ENCODE results near the gene VPS13A.

VPS13A gene

DNA sequence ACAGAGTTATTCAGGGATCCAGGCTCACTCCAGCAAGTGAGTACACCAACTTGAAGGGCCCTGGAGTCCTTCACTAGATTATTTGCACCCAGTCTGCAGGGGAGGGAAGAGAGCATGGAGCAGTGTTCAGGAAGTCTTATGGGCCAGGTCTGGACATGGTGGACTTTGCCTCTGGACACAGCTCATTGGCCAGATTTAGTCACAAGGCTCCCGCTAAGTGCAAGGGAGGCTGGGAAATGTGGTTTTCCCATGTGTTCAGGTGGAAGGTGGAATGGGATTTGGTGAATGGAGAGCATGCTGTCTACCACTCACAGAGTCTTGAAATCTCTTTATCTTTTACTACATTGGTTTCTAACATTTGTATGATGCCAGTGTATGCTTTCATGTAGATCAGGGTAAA, 270.3 kb downstream of the VPS13A start:
- no peak overlapping the region for H3K9ac ChIP-seq (ENCODE audit: low read length)
- H3K4me2 ChIP-seq (ENCODE audit: low read length): no peak overlapping the region
- TF ChIP-seq EZH2 (IDR thresholded peaks at IDR 0.05; ENCODE audit: borderline replicate concordance, low read length): no peak
- TF ChIP-seq, protein P1, sequence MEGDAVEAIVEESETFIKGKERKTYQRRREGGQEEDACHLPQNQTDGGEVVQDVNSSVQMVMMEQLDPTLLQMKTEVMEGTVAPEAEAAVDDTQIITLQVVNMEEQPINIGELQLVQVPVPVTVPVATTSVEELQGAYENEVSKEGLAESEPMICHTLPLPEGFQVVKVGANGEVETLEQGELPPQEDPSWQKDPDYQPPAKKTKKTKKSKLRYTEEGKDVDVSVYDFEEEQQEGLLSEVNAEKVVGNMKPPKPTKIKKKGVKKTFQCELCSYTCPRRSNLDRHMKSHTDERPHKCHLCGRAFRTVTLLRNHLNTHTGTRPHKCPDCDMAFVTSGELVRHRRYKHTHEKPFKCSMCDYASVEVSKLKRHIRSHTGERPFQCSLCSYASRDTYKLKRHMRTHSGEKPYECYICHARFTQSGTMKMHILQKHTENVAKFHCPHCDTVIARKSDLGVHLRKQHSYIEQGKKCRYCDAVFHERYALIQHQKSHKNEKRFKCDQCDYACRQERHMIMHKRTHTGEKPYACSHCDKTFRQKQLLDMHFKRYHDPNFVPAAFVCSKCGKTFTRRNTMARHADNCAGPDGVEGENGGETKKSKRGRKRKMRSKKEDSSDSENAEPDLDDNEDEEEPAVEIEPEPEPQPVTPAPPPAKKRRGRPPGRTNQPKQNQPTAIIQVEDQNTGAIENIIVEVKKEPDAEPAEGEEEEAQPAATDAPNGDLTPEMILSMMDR (IDR thresholded peaks at IDR 0.05; ENCODE audit: low read length): no peak
- H2AFZ ChIP-seq (ENCODE audit: low read length): no peak overlapping the region
- no peaks in the 10 kb centered on the region; the same call in 1 of the 2 replicates for H3K27me3 ChIP-seq (ENCODE audit: insufficient read depth, low read length)
- no peak overlapping the region for H3K27ac ChIP-seq (ENCODE audit: low read depth, low read length, poor library complexity, severe bottlenecking)
- H3K4me1 ChIP-seq (ENCODE audit: insufficient read depth, low read length, severe bottlenecking): no peaks in the 10 kb centered on the region
- H4K20me1 ChIP-seq (ENCODE audit: insufficient read depth, low read length): no peaks in the 10 kb centered on the region
- no peaks in the 10 kb centered on the region for H3K36me3 ChIP-seq (ENCODE audit: insufficient read depth, low read length)
- H3F3A ChIP-seq (ENCODE audit: insufficient read depth, low read length): no peaks in the 10 kb centered on the region
- H3K4me3 ChIP-seq (ENCODE audit: low read depth, low read length, poor library complexity, severe bottlenecking): no peak overlapping the region
- no peaks in the 10 kb centered on the region for H3K79me2 ChIP-seq (ENCODE audit: insufficient read depth, low read length)
- no peaks in the 10 kb centered on the region for H3K9me2 ChIP-seq (ENCODE audit: low read depth, low read length)
- H3K9me3 ChIP-seq (ENCODE audit: low read length): no peaks in the 10 kb centered on the region

DNA sequence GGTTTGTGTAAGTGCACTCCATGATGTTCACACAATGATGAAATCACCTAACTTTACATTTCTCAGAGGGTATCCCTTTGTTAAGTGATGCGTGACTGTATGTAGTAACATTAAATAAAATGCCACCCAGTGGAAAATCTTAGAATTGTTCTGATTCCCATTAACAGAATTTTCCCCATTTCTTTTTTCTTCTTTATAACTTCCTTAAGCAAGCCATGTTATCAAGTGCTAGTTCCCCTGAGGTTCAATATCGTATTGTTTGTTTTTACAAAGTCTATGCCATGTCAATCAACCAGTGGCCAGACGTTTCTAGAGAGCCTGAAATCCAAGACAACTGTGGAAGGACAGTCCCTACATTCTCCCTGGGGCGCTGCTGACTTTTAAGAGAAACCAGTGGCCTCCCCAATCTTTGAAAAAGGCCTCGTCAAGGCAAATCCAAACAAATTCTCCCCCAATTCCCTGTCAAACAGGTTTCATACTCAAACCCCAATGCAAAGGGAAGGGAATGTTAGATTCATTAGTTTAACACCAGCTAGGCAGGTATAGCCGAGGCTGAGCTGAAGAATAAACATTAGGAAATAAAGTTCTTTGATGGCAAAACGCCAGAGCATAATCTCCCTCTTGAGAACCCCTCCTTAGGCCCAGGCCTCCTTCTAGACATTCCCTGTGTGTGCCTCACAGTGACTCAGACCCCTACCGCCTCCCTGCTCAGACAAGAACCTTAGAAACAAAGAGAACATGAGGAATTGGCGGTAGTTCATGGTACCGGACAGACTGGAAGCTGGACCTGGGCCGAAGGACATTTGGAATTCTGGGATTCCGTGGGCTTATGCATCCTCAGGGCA, 272.1 kb downstream of the VPS13A start:
- TF ChIP-seq, protein P1 (IDR thresholded peaks at IDR 0.05; ENCODE audit: low read length): peak; percentile 16; the same call in 1 of the 2 replicates
- TF ChIP-seq EZH2 (IDR thresholded peaks at IDR 0.05; ENCODE audit: borderline replicate concordance, low read length): no peak
- Histone ChIP-seq H3K4me3 (ENCODE audit: low read depth, low read length, poor library complexity, severe bottlenecking) (no peak overlapping the region), H4K20me1 (ENCODE audit: insufficient read depth, low read length) (no peaks in the 10 kb centered on the region), H3K4me1 (ENCODE audit: insufficient read depth, low read length, severe bottlenecking) (no peaks in the 10 kb centered on the region), H3K9me3 (ENCODE audit: low read length) (no peaks in the 10 kb centered on the region), H3K27me3 (ENCODE audit: insufficient read depth, low read length) (no peaks in the 10 kb centered on the region; the same call in 1 of the 2 replicates), H3K79me2 (ENCODE audit: insufficient read depth, low read length) (no peaks in the 10 kb centered on the region), H2AFZ (ENCODE audit: low read length) (no peak overlapping the region), H3K4me2 (ENCODE audit: low read length) (no peak overlapping the region), H3F3A (ENCODE audit: insufficient read depth, low read length) (no peaks in the 10 kb centered on the region), H3K9ac (ENCODE audit: low read length) (no peak overlapping the region), H3K36me3 (ENCODE audit: insufficient read depth, low read length) (no peaks in the 10 kb centered on the region), H3K27ac (ENCODE audit: low read depth, low read length, poor library complexity, severe bottlenecking) (no peak overlapping the region), H3K9me2 (ENCODE audit: low read depth, low read length) (no peaks in the 10 kb centered on the region)

DNA sequence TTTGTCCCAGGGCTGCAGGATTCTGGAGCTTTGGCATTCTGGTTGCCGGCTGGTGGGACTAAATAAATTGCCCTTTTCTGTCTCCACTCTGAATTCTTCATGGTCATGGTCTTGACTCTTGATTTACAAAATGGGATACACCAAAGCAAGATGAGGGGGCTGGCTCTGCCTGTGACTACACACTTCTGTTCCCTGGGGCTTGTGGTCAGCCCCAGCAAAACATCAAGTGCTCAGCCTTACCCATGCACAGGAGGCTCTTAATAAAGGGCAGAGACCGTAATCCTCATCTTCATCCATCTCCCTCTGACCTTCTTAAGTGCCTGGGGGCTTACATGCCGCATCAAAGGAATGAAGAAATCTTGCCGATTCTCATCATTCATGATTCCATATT, 272.7 kb downstream of the VPS13A start:
- Histone ChIP-seq H3K9me2 (ENCODE audit: low read depth, low read length) (no peaks in the 10 kb centered on the region), H3K27ac (ENCODE audit: low read depth, low read length, poor library complexity, severe bottlenecking) (no peak overlapping the region), H3K9me3 (ENCODE audit: low read length) (no peaks in the 10 kb centered on the region), H2AFZ (ENCODE audit: low read length) (no peak overlapping the region), H3K4me1 (ENCODE audit: insufficient read depth, low read length, severe bottlenecking) (no peaks in the 10 kb centered on the region), H3K4me2 (ENCODE audit: low read length) (no peak overlapping the region), H3F3A (ENCODE audit: insufficient read depth, low read length) (no peaks in the 10 kb centered on the region), H3K27me3 (ENCODE audit: insufficient read depth, low read length) (peaks cover 3% of the 10 kb centered on the region; the same call in 1 of the 2 replicates), H3K79me2 (ENCODE audit: insufficient read depth, low read length) (no peaks in the 10 kb centered on the region), H4K20me1 (ENCODE audit: insufficient read depth, low read length) (no peaks in the 10 kb centered on the region), H3K9ac (ENCODE audit: low read length) (no peak overlapping the region), H3K36me3 (ENCODE audit: insufficient read depth, low read length) (no peaks in the 10 kb centered on the region), H3K4me3 (ENCODE audit: low read depth, low read length, poor library complexity, severe bottlenecking) (no peak overlapping the region)
- TF ChIP-seq, protein P1 (IDR thresholded peaks at IDR 0.05; ENCODE audit: low read length): no peak
- no peak for TF ChIP-seq EZH2 (IDR thresholded peaks at IDR 0.05; ENCODE audit: borderline replicate concordance, low read length)

Measured in OCI-LY1 (cell line).